Panc1 (cell line): Measurements from ENCODE around the gene TMPRSS11B. TPM values are rescaled to one million over a fixed set of nuclear protein-coding genes. Genes with fewer than 3 reads are reported as not detected.
A peak's percentile ranks its signal among the peaks of the same experiment; 100 is the strongest.

ENCODE experiments used
- ATAC-seq: fragments of 200-7000 bp; cut with Tn5 transposase; 2 replicates; pipeline ENCODE4 v1.9.1; 2020; ENCODE audit warnings: mild to moderate bottlenecking, moderate library complexity
- Bru-seq: library from RNA; stranded (reverse); fragments of 400-500 nt; gene quantifications from one replicate; lab custom pipeline; 2021; lab: Mats Ljungman, UMichigan
- BruChase-seq, 2 experiments: library from RNA; stranded (reverse); fragments of 400-500 nt; gene quantifications; one replicate each; lab custom pipeline; 2021; lab: Mats Ljungman, UMichigan
- BruUV-seq: library from RNA; stranded (reverse); fragments of 400-500 nt; replicated peaks from 2 replicates; lab custom pipeline; 2021; lab: Mats Ljungman, UMichigan
- CTCF ChIA-PET: fragments of 300-600 bp; sonication (Branson Sonifier 250); formaldehyde crosslinking; loops from one replicate; lab custom pipeline; 2022; ENCODE audit warnings: antibody characterized with exemption; lab: Charles Lee
- POLR2A ChIA-PET: fragments of 300-600 bp; sonication (Branson Sonifier 250); formaldehyde crosslinking; loops from one replicate; lab custom pipeline; 2022; ENCODE audit warnings: antibody characterized with exemption; lab: Charles Lee
- DNase-seq: peaks from one replicate; pipeline ENCODE4 v3.0.0-alpha.2; 2010; ENCODE audit warnings: low read depth, low spot score
- H3K27ac ChIP-seq: 2 replicates; pipeline ENCODE4 v1.5.1; 2011; ENCODE audit warnings: mild to moderate bottlenecking, low read length, inconsistent platforms
- H3K27me3 ChIP-seq: fragments of 200-500 bp; sonication (Bioruptor generic); 2 replicates; pipeline ENCODE4 v1.6.0; 2014; ENCODE audit warnings: low read length, inconsistent platforms; ENCODE audit not compliant: control insufficient read depth, insufficient read depth
- H3K36me3 ChIP-seq: fragments of 200-500 bp; sonication (Bioruptor generic); 2 replicates; pipeline ENCODE4 v1.5.1; 2014; ENCODE audit warnings: inconsistent platforms, mild to moderate bottlenecking, low read length, moderate library complexity; ENCODE audit not compliant: control insufficient read depth, insufficient read depth
- H3K4me1 ChIP-seq: 2 replicates; pipeline ENCODE4 v1.5.1; 2011; ENCODE audit warnings: inconsistent platforms, mild to moderate bottlenecking, low read length, moderate library complexity; ENCODE audit not compliant: control insufficient read depth, insufficient read depth
- H3K4me3 ChIP-seq, 2 experiments: 2 replicates each; pipeline ENCODE4 v1.5.1; 2011 to 2012; ENCODE audit warnings: low read depth in 2 of 2, low read length in 2 of 2, mild to moderate bottlenecking in 2 of 2, inconsistent platforms in 1 of 2, moderate library complexity in 1 of 2
- H3K9me3 ChIP-seq: fragments of 200-500 bp; sonication (Bioruptor generic); 2 replicates; pipeline ENCODE4 v1.5.1; 2014; ENCODE audit warnings: low read depth, mild to moderate bottlenecking, inconsistent platforms, low read length, moderate library complexity; ENCODE audit not compliant: control insufficient read depth, insufficient read depth
- CTCF ChIP-seq: fragments of 450-650 bp; IDR thresholded peaks from 2 replicates; pipeline ENCODE4 v1.5.1; 2017; ENCODE audit warnings: mild to moderate bottlenecking
- POLR2AphosphoS5 ChIP-seq: IDR thresholded peaks from 2 replicates; pipeline ENCODE4 v1.6.1; 2012; ENCODE audit warnings: mild to moderate bottlenecking, low read depth, low read length, moderate library complexity
- REST ChIP-seq, 2 experiments: IDR thresholded peaks; 2 replicates each; pipeline ENCODE4 v1.6.1; 2011 to 2012; ENCODE audit warnings: low read depth in 2 of 2, control low read depth in 1 of 2, low read length in 1 of 2, mild to moderate bottlenecking in 1 of 2, moderate library complexity in 1 of 2; ENCODE audit not compliant: insufficient read depth in 1 of 2
- SIN3A ChIP-seq: IDR thresholded peaks from 2 replicates; pipeline ENCODE4 v1.6.1; 2012; ENCODE audit warnings: low read depth, mild to moderate bottlenecking, low read length, moderate library complexity, borderline replicate concordance; ENCODE audit not compliant: insufficient read depth
- TCF7L2 ChIP-seq: IDR thresholded peaks from 2 replicates; pipeline ENCODE4 v1.6.1; 2011; ENCODE audit warnings: mild to moderate bottlenecking, low read depth, low read length, inconsistent platforms
- in situ Hi-C: cut with HindIII; loops from 2 replicates; pipeline ENCODE4 v1.10.0; 2016; ENCODE audit warnings: low sequenced_read_pairs, low pct_unique_long_range_greater_than_20kb
- intact Hi-C: fragments of 100-400 bp; cut with micrococcal nuclease; formaldehyde crosslinking; loops from one replicate; pipeline ENCODE4 v1.10.0; 2022; ENCODE audit not compliant: unreplicated experiment
- long read RNA-seq: library from polyadenylated mRNA; unstranded; transcript quantifications from one replicate; pipeline ENCODE4 v2.0.0, GENCODE V29; 2021; ENCODE audit not compliant: unreplicated experiment
- polyA plus RNA-seq: library from polyadenylated mRNA; unstranded; fragments of >200 nt; gene quantifications from one replicate; pipeline ENCODE4 v1.2.1, GENCODE V29; 2012; ENCODE audit warnings: missing spikeins; ENCODE audit not compliant: insufficient read length
- total RNA-seq: library from RNA; stranded (reverse); gene quantifications from one replicate; pipeline ENCODE4 v1.2.1, GENCODE V29; 2021; ENCODE audit not compliant: unreplicated experiment

The TMPRSS11B gene, protein sequence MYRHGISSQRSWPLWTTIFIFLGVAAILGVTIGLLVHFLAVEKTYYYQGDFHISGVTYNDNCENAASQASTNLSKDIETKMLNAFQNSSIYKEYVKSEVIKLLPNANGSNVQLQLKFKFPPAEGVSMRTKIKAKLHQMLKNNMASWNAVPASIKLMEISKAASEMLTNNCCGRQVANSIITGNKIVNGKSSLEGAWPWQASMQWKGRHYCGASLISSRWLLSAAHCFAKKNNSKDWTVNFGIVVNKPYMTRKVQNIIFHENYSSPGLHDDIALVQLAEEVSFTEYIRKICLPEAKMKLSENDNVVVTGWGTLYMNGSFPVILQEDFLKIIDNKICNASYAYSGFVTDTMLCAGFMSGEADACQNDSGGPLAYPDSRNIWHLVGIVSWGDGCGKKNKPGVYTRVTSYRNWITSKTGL
- total RNA-seq (not detected), Bru-seq, nascent RNA (percentile 5 among the genes with signal in this experiment), BruChase-seq, experiment 1, labeled RNA remaining after a 2-hour chase (percentile 13 among the genes with signal in this experiment), BruChase-seq, experiment 2, labeled RNA remaining after a 6-hour chase (percentile 11 among the genes with signal in this experiment)
- not detected for polyA plus RNA-seq
- long read RNA-seq = 0 reads

DNA sequence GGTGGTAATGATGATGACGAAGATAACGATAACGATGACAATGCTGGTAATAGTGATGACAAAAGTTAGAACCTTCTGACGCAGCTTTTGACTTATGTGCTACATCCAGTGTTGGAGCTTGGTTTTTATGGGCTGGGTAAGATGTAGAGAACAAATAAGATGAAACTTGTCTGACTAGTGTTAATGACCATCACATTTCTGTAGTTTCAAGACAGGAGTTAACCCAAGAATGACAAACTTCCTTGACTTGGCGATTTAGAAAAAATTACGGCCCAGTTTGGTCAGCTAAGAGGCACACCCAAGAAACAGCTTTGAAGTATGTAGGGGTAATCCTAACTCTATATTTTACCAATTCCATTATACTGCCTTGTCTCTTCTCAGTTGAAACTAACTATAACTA, at the start of gene TMPRSS11B:
Gene TMPRSS11B (minus strand): TSS at position 101 of the 400 bp plus-strand sequence. CDS start 136 bp downstream, outside the sequence.
- no peak for TF ChIP-seq POLR2AphosphoS5
- TF ChIP-seq TCF7L2 = no peak
- no peak for TF ChIP-seq REST (IDR thresholded peaks at IDR 0.05; ENCODE audit: insufficient read depth in 1 of 2, low read depth in 2 of 2, low read length in 1 of 2)
- no peak for TF ChIP-seq CTCF
- CTCF ChIA-PET = no interaction called here
- H3K36me3 ChIP-seq = no peaks in the 10 kb centered on the region
- H3K9me3 ChIP-seq = no peaks in the 10 kb centered on the region
- H3K4me3 ChIP-seq = no peak within 1 kb of the TSS
- in situ Hi-C loops = no loop called here
- no peaks in the 10 kb centered on the region for H3K27me3 ChIP-seq
- H3K4me1 ChIP-seq = no peaks in the 10 kb centered on the region
- POLR2A ChIA-PET = no interaction called here
- no peak for ATAC-seq
- H3K27ac ChIP-seq = no peak within 1 kb of the TSS
- intact Hi-C loops = no loop called here
- no TSS peak for BruUV-seq
- DNase-seq = no peak

DNA sequence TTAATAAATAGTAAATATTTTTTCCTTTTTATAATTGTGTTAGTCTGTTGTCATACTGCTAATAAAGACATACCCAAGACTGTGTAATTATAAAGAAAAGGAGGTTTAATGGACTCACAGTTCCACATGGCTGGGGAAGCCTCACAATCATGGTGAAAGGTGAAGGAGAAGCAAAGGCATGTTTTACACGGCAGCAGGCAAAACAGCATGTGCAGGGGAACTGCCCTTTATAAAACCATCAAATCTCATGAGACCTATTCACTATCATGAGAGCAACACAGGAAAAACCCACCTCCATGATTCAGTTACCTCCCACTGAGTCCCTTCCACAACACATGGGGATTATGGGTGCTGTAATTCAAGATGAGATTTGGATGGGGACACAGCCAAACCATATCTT, 45.8 kb upstream of the TMPRSS11B start:
- intact Hi-C loops = no loop called here

More for the DNA sequence above, 45.8 kb upstream of the TMPRSS11B start:
- DNase-seq = no peak
- ATAC-seq = no peak
- TF ChIP-seq SIN3A (no peak), TCF7L2 (no peak), CTCF (no peak), REST (IDR thresholded peaks at IDR 0.05; ENCODE audit: insufficient read depth in 1 of 2, low read depth in 2 of 2, low read length in 1 of 2) (no peak), POLR2AphosphoS5 (no peak)
- BruUV-seq = no TSS peak
- no peak overlapping the region for H3K27ac ChIP-seq
- CTCF ChIA-PET = no interaction called here
- no peaks in the 10 kb centered on the region for H3K9me3 ChIP-seq
- in situ Hi-C loops = no loop called here
- H3K4me3 ChIP-seq = no peak overlapping the region
- no peaks in the 10 kb centered on the region for H3K36me3 ChIP-seq
- POLR2A ChIA-PET = no interaction called here
- H3K4me1 ChIP-seq = no peaks in the 10 kb centered on the region
- H3K27me3 ChIP-seq = no peaks in the 10 kb centered on the region
